Panc1 (cell line): ENCODE results near the gene SLC16A3.

ENCODE experiments used
- CTCF ChIP-seq: fragments of 450-650 bp; IDR thresholded peaks from 2 replicates; pipeline ENCODE4 v1.5.1; 2017; ENCODE audit warnings: mild to moderate bottlenecking
- POLR2AphosphoS5 ChIP-seq: IDR thresholded peaks from 2 replicates; pipeline ENCODE4 v1.6.1; 2012; ENCODE audit warnings: mild to moderate bottlenecking, low read depth, low read length, moderate library complexity
- REST ChIP-seq, 2 experiments: IDR thresholded peaks; 2 replicates each; pipeline ENCODE4 v1.6.1; 2011 to 2012; ENCODE audit warnings: low read depth in 2 of 2, control low read depth in 1 of 2, low read length in 1 of 2, mild to moderate bottlenecking in 1 of 2, moderate library complexity in 1 of 2; ENCODE audit not compliant: insufficient read depth in 1 of 2

DNA sequence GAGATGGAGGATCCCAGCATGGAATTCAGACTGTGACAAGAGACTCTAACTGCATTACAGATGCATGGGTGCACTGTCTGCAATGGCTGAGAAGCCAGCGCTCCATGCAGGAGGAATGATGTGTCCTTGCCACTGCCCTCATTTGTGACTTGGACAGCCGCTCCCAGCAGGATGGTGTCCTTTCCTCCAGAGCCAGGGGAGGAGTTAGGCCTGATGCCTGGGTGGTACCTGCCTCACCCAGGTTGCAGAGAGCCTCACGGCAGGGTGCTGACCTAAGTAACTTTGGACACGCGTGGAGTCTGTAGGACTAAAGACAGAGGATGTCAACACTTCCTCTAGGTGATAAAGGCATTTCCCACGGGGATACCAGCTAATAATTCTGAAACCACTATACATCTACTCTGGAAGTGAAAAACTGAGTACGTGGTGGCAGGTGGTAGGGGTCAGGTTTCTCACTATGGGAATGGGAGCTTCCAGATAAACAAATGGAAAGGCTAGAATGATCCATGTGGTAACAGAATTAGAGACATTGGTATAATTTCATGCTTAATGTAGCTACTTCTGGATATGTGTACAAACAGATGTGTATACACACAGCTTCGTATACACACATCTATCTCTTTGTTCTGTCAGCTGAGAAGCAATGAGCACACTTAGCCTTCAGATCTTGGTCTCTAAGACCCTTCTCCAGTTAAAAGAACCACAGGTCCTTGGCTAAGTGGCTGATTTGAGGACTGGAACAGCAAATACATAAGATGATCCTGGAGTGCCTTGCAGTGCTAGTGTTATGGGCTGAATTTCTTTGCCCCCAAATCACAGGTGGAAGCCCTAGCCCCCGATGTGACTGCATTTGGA, 58.4 kb downstream of the SLC16A3 start:
- TF ChIP-seq CTCF, result no peak
- TF ChIP-seq REST (IDR thresholded peaks at IDR 0.05; ENCODE audit: insufficient read depth in 1 of 2, low read depth in 2 of 2, low read length in 1 of 2), result no peak
- TF ChIP-seq POLR2AphosphoS5, result no peak
